ENCODE results near the gene BCL11B.

BCL11B gene

GRCh38 chr14:99264691-99265450, 7.1 kb downstream of the BCL11B start:
- no peak for ATAC-seq
- TF ChIP-seq SNAI2 (CRISPR knock-in tag; IDR thresholded peaks at IDR 0.05) = no peak
- no peak for TF ChIP-seq PPARA (CRISPR knock-in tag; IDR thresholded peaks at IDR 0.05; ENCODE audit: borderline replicate concordance)
- TF ChIP-seq ESRRG (CRISPR knock-in tag; IDR thresholded peaks at IDR 0.05) = no peak
- TF ChIP-seq, protein P1, sequence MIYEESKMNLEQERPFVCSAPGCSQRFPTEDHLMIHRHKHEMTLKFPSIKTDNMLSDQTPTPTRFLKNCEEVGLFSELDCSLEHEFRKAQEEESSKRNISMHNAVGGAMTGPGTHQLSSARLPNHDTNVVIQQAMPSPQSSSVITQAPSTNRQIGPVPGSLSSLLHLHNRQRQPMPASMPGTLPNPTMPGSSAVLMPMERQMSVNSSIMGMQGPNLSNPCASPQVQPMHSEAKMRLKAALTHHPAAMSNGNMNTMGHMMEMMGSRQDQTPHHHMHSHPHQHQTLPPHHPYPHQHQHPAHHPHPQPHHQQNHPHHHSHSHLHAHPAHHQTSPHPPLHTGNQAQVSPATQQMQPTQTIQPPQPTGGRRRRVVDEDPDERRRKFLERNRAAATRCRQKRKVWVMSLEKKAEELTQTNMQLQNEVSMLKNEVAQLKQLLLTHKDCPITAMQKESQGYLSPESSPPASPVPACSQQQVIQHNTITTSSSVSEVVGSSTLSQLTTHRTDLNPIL (CRISPR knock-in tag; IDR thresholded peaks at IDR 0.05; ENCODE audit: low read depth) = no peak
- no peak for TF ChIP-seq ZFP30 (CRISPR knock-in tag; IDR thresholded peaks at IDR 0.05)
- TF ChIP-seq ZC3H10 (CRISPR knock-in tag; IDR thresholded peaks at IDR 0.05) = no peak
- no peak for TF ChIP-seq ZNF70 (CRISPR knock-in tag; IDR thresholded peaks at IDR 0.05)
- no peak for TF ChIP-seq RARB (CRISPR knock-in tag; IDR thresholded peaks at IDR 0.05)
- no peak for TF ChIP-seq ZNF8 (CRISPR knock-in tag; IDR thresholded peaks at IDR 0.05)
- no peak for TF ChIP-seq GLIS3 (CRISPR knock-in tag; IDR thresholded peaks at IDR 0.05)

DNA sequence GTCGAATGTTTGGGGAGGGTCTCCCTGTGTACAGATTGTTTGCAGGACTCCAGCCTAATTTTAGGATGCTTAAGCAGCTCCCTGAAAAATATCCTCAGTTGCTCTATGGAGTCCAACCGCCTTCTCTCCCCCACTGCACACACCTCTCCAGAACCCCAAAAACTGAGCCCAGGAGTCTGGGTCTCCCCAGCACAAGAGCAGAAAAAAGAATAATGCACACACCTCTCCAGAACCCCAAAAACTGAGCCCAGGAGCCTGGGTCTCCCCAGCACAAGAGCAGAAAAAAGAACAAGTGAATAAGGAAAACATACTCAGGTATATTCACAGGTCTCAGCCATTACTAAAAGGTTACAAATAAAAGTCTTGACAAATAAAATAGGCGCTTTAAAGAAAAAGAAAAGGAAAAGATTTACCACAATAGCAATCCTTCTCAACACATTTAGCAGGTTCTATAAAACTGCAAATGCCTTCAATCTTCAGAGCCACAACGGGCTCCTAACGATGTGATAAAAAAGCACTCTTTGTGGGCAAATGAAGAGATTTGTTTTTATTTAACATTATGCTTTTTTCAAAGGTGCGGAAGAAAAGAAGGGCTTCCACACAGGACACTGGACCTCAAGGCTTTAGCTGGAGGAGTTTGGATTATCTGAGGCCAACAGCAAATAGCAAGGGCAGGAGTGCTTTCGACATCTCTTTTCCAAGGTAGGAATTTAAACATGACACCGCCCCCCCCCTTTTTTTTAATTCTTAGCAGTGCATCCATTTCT, 8.2 kb downstream of the BCL11B start:
- no peak for ATAC-seq
- TF ChIP-seq PPARA (CRISPR knock-in tag; IDR thresholded peaks at IDR 0.05; ENCODE audit: borderline replicate concordance) = no peak
- TF ChIP-seq, protein P2, sequence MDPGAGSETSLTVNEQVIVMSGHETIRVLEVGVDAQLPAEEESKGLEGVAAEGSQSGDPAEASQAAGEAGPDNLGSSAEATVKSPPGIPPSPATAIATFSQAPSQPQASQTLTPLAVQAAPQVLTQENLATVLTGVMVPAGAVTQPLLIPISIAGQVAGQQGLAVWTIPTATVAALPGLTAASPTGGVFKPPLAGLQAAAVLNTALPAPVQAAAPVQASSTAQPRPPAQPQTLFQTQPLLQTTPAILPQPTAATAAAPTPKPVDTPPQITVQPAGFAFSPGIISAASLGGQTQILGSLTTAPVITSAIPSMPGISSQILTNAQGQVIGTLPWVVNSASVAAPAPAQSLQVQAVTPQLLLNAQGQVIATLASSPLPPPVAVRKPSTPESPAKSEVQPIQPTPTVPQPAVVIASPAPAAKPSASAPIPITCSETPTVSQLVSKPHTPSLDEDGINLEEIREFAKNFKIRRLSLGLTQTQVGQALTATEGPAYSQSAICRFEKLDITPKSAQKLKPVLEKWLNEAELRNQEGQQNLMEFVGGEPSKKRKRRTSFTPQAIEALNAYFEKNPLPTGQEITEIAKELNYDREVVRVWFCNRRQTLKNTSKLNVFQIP (CRISPR knock-in tag; IDR thresholded peaks at IDR 0.05; ENCODE audit: borderline replicate concordance, low read depth) = no peak
- TF ChIP-seq ZNF565 (CRISPR knock-in tag; conservative IDR thresholded peaks at IDR 0.05; ENCODE audit: low read depth) = no peak
- no peak for TF ChIP-seq ISL1 (CRISPR knock-in tag; IDR thresholded peaks at IDR 0.05)
- TF ChIP-seq, protein P3, sequence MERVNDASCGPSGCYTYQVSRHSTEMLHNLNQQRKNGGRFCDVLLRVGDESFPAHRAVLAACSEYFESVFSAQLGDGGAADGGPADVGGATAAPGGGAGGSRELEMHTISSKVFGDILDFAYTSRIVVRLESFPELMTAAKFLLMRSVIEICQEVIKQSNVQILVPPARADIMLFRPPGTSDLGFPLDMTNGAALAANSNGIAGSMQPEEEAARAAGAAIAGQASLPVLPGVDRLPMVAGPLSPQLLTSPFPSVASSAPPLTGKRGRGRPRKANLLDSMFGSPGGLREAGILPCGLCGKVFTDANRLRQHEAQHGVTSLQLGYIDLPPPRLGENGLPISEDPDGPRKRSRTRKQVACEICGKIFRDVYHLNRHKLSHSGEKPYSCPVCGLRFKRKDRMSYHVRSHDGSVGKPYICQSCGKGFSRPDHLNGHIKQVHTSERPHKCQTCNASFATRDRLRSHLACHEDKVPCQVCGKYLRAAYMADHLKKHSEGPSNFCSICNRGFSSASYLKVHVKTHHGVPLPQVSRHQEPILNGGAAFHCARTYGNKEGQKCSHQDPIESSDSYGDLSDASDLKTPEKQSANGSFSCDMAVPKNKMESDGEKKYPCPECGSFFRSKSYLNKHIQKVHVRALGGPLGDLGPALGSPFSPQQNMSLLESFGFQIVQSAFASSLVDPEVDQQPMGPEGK (CRISPR knock-in tag; IDR thresholded peaks at IDR 0.05; ENCODE audit: borderline replicate concordance) = no peak
- no peak for TF ChIP-seq RARB (CRISPR knock-in tag; IDR thresholded peaks at IDR 0.05)
- TF ChIP-seq ARNTL (CRISPR knock-in tag; IDR thresholded peaks at IDR 0.05; ENCODE audit: borderline replicate concordance, low read depth) = no peak
- TF ChIP-seq TCF4 (CRISPR knock-in tag; IDR thresholded peaks at IDR 0.05; ENCODE audit: borderline replicate concordance) = no peak
- TF ChIP-seq ZC3H10 (CRISPR knock-in tag; IDR thresholded peaks at IDR 0.05) = no peak
- no peak for TF ChIP-seq TOX (CRISPR knock-in tag; IDR thresholded peaks at IDR 0.05; ENCODE audit: borderline replicate concordance)
- no peak for TF ChIP-seq ZFP3 (CRISPR knock-in tag; IDR thresholded peaks at IDR 0.05)
- TF ChIP-seq SNAI2 (CRISPR knock-in tag; IDR thresholded peaks at IDR 0.05) = no peak
- no peak for TF ChIP-seq ZNF8 (CRISPR knock-in tag; IDR thresholded peaks at IDR 0.05)
- no peak for TF ChIP-seq ESRRG (CRISPR knock-in tag; IDR thresholded peaks at IDR 0.05)

DNA sequence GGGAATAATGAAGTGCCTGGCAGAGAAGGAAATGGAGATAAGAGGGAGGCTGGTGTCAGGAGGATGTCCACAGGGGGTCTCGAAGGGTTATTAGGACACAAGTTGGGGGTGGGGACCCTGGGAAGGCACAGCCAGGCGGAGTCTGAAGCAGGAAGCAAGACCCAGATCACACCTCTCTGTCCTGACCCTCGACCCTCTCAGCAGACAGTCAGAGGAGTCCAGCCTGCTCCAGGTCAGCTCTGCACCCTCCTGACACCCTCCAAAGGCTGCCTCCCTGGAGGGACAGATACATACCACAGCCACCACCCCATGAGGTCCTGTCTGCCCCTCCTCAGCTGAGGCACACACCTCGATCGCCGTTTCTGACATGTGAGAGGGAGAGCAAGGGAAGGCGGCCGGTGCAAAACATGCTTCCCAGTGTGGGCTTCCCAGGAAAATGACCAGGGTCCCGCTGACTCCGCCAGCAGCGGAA, 9.0 kb downstream of the BCL11B start:
- no peak for ATAC-seq

More for the DNA sequence above, 9.0 kb downstream of the BCL11B start:
- TF ChIP-seq ZFP30 (CRISPR knock-in tag; IDR thresholded peaks at IDR 0.05) = no peak
- TF ChIP-seq, protein P2 (CRISPR knock-in tag; IDR thresholded peaks at IDR 0.05; ENCODE audit: borderline replicate concordance, low read depth) = no peak
- TF ChIP-seq ZNF565 (CRISPR knock-in tag; conservative IDR thresholded peaks at IDR 0.05; ENCODE audit: low read depth) = no peak
- TF ChIP-seq, protein P1 (CRISPR knock-in tag; IDR thresholded peaks at IDR 0.05; ENCODE audit: low read depth) = no peak
- TF ChIP-seq ISL1 (CRISPR knock-in tag; IDR thresholded peaks at IDR 0.05) = no peak
- no peak for TF ChIP-seq ARNTL (CRISPR knock-in tag; IDR thresholded peaks at IDR 0.05; ENCODE audit: borderline replicate concordance, low read depth)
- no peak for TF ChIP-seq ZFP3 (CRISPR knock-in tag; IDR thresholded peaks at IDR 0.05)
- TF ChIP-seq PPARA (CRISPR knock-in tag; IDR thresholded peaks at IDR 0.05; ENCODE audit: borderline replicate concordance) = no peak
- TF ChIP-seq, protein P3 (CRISPR knock-in tag; IDR thresholded peaks at IDR 0.05; ENCODE audit: borderline replicate concordance) = no peak
